K562 (cell line): ENCODE results near the gene DYNC2I2. TPM values are rescaled to one million over a fixed set of nuclear protein-coding genes. Genes with fewer than 3 reads are reported as not detected.

Experiments
- ATAC-seq: fragments of 200-7000 bp; cut with Tn5 transposase; 3 replicates; pipeline ENCODE4 v1.9.1; 2020; ENCODE audit warnings: moderate library complexity
- BruUV-seq: library from RNA; stranded (reverse); fragments of 400-500 nt; replicated peaks from 2 replicates; lab custom pipeline; 2021; lab: Mats Ljungman, UMichigan
- CTCF ChIA-PET: fragments of 300-600 bp; formaldehyde crosslinking; extraction: SDS; loops from one replicate; lab custom pipeline; 2021; ENCODE audit warnings: low intra/inter-chr PET ratio; lab: Yijun Ruan, JAX
- POLR2A ChIA-PET: fragments of 300-600, 350-650 bp; sonication (Branson Sonifier 250); formaldehyde crosslinking; extraction: SDS; loops from one replicate; lab custom pipeline; 2021; ENCODE audit warnings: antibody characterized with exemption, inconsistent platforms; lab: Yijun Ruan, JAX
- DNase-seq, 4 experiments: peaks; one replicate each; pipeline versions ENCODE4 v3.0.0 to v3.0.0-alpha.2; 2011 to 2018; ENCODE audit warnings: low spot score in 3 of 4, mixed read lengths in 3 of 4; ENCODE audit errors: extremely low read depth in 1 of 4
- FAIRE-seq: peaks from 2 replicates; lab custom pipeline; 2011; peaks lifted over from hg19 to GRCh38; lab: Jason Lieb, UNC
- H2AFZ ChIP-seq: 2 replicates; pipeline ENCODE4 v1.6.0; 2011; ENCODE audit warnings: low read depth, low read length, control low read depth, inconsistent platforms
- H3K27ac ChIP-seq: fragments of 200-600 bp; 3 replicates; pipeline ENCODE4 v1.8.0; 2011; ENCODE audit warnings: low read depth, mild to moderate bottlenecking, control low read depth, inconsistent platforms, low read length, moderate library complexity, mixed read lengths; ENCODE audit errors: extremely low read depth
- H3K27me3 ChIP-seq, 2 experiments: fragments of 300-600 bp in 1 of 2; 2 replicates in 1 of 2; 3 replicates in 1 of 2; pipeline versions ENCODE4 v1.6.0 to v1.8.0; 2011; ENCODE audit warnings: inconsistent platforms in 2 of 2, low read length in 2 of 2, mild to moderate bottlenecking in 1 of 2, mixed read lengths in 1 of 2, moderate library complexity in 1 of 2; ENCODE audit not compliant: control insufficient read depth in 2 of 2, insufficient read depth in 2 of 2
- H3K36me3 ChIP-seq: fragments of 300-600 bp; 3 replicates; pipeline ENCODE4 v1.8.0; 2011; ENCODE audit warnings: mild to moderate bottlenecking, low read length, inconsistent platforms; ENCODE audit not compliant: control insufficient read depth, insufficient read depth
- H3K4me1 ChIP-seq, 2 experiments: fragments of 200-600 bp in 1 of 2; replicated peaks in 1 of 2; 2 replicates in 1 of 2; 3 replicates in 1 of 2; pipeline versions ENCODE4 v1.5.1 to v1.8.0; 2011; ENCODE audit warnings: inconsistent platforms in 2 of 2, low read length in 2 of 2, mild to moderate bottlenecking in 1 of 2, mixed read lengths in 1 of 2, moderate library complexity in 1 of 2; ENCODE audit not compliant: control insufficient read depth in 2 of 2, insufficient read depth in 2 of 2
- H3K4me2 ChIP-seq: 2 replicates; pipeline ENCODE4 v1.6.1; 2011; ENCODE audit warnings: low read length, control low read depth, inconsistent platforms, mixed read lengths; ENCODE audit not compliant: insufficient read depth
- H3K4me3 ChIP-seq: fragments of 200-600 bp; sonication (generic), shearing (Covaris generic); 2 replicates; pipeline ENCODE4 v1.5.1; 2016; ENCODE audit warnings: control low read depth, inconsistent platforms
- H3K79me2 ChIP-seq: fragments of 200-600 bp; 3 replicates; pipeline ENCODE4 v1.8.0; 2011; ENCODE audit warnings: low read length, inconsistent platforms; ENCODE audit not compliant: control insufficient read depth, insufficient read depth
- H3K9ac ChIP-seq, 2 experiments: 2 replicates each; pipeline versions ENCODE4 v1.6.0 to v1.6.1; 2011; ENCODE audit warnings: low read depth in 2 of 2, low read length in 2 of 2, control low read depth in 1 of 2, inconsistent platforms in 1 of 2, mild to moderate bottlenecking in 1 of 2, mixed read lengths in 1 of 2; ENCODE audit not compliant: insufficient read depth in 1 of 2
- H3K9me1 ChIP-seq: one replicate; pipeline ENCODE4 v1.6.0; 2011; ENCODE audit warnings: inconsistent platforms, mild to moderate bottlenecking, low read length, moderate library complexity; ENCODE audit not compliant: control insufficient read depth, insufficient read depth
- H3K9me3 ChIP-seq: replicated peaks from 2 replicates; pipeline ENCODE4 v1.5.1; 2011; ENCODE audit warnings: low read depth, low read length, inconsistent platforms; ENCODE audit not compliant: control insufficient read depth, insufficient read depth
- H4K20me1 ChIP-seq: replicated peaks from 2 replicates; pipeline ENCODE4 v1.6.1; 2011; ENCODE audit warnings: low read length, inconsistent platforms, mixed read lengths; ENCODE audit not compliant: control insufficient read depth, insufficient read depth
- ELF4 ChIP-seq: fragments of 450-650 bp; formaldehyde crosslinking; IDR thresholded peaks from 2 replicates; pipeline ENCODE4 v1.4.0; 2022; ENCODE audit warnings: missing genetic modification characterization
- EWSR1 ChIP-seq: fragments of 450-650 bp; IDR thresholded peaks from 2 replicates; pipeline ENCODE4 v1.6.1; 2018; ENCODE audit warnings: borderline replicate concordance, mild to moderate bottlenecking, low read depth, moderate library complexity; ENCODE audit not compliant: partially characterized antibody
- FOXA1 ChIP-seq: fragments of 450-650 bp; IDR thresholded peaks from 2 replicates; pipeline ENCODE4 v1.6.1; 2016; ENCODE audit warnings: mild to moderate bottlenecking, borderline replicate concordance
- HDAC6 ChIP-seq: IDR thresholded peaks from 2 replicates; pipeline ENCODE4 v1.6.1; 2012; ENCODE audit warnings: low read depth, mild to moderate bottlenecking, control low read depth, inconsistent platforms, low read length, moderate library complexity
- HNRNPH1 ChIP-seq: fragments of 200-400 bp; formaldehyde crosslinking; optimal IDR thresholded peaks from 2 replicates; pipeline ENCODE3; 2017; ENCODE audit warnings: low read depth, mild to moderate bottlenecking, low read length, moderate library complexity
- KDM1A ChIP-seq, 2 experiments: fragments of 450-650 bp; IDR thresholded peaks; 2 replicates each; pipeline ENCODE4 v1.6.1; 2016; ENCODE audit warnings: mild to moderate bottlenecking in 2 of 2
- LCOR ChIP-seq: sonication (generic); formaldehyde crosslinking; IDR thresholded peaks from 2 replicates; pipeline ENCODE4 v1.8.0; 2022; ENCODE audit warnings: mild to moderate bottlenecking, missing genetic modification reagents
- MLX ChIP-seq, 2 experiments: fragments of 450-650 bp in 1 of 2; sonication (generic) in 1 of 2; formaldehyde crosslinking; conservative IDR thresholded peaks; 2 replicates each; pipeline versions ENCODE4 v1.4.0 to v1.8.1; 2020 to 2022; ENCODE audit warnings: mild to moderate bottlenecking in 1 of 2, missing genetic modification reagents in 1 of 2
- MTA1 ChIP-seq: fragments of 450-650 bp; IDR thresholded peaks from 2 replicates; pipeline ENCODE4 v1.6.1; 2017; ENCODE audit warnings: borderline replicate concordance
- POLR2A ChIP-seq: fragments of 450-650 bp; conservative IDR thresholded peaks from 2 replicates; pipeline ENCODE4 v1.6.1; 2016
- POLR2H ChIP-seq: IDR thresholded peaks from 2 replicates; pipeline ENCODE4 v1.6.1; 2016; ENCODE audit warnings: missing genetic modification characterization, low read depth, mild to moderate bottlenecking, control low read depth, missing compliant biosample characterization, moderate library complexity
- RBFOX2 ChIP-seq: fragments of 200-400 bp; formaldehyde crosslinking; IDR thresholded peaks from 2 replicates; pipeline ENCODE4 v1.6.1; 2017; ENCODE audit warnings: low read depth, mild to moderate bottlenecking, low read length, moderate library complexity
- RBM22 ChIP-seq: fragments of 200-400 bp; formaldehyde crosslinking; IDR thresholded peaks from 2 replicates; pipeline ENCODE4 v1.6.1; 2018; ENCODE audit warnings: low read length, low read depth; ENCODE audit not compliant: poor library complexity, severe bottlenecking
- SUPT5H ChIP-seq: fragments of 450-650 bp; IDR thresholded peaks from 2 replicates; pipeline ENCODE4 v1.6.1; 2016
- ZBTB9 ChIP-seq: fragments of 450-650 bp; formaldehyde crosslinking; IDR thresholded peaks from 2 replicates; pipeline ENCODE4 v1.4.0; 2020; ENCODE audit warnings: mild to moderate bottlenecking, moderate library complexity
- ZNF133 ChIP-seq: fragments of 250-450 bp; sonication (Bioruptor Pico); IDR thresholded peaks from 2 replicates; pipeline ENCODE4 v1.4.0; 2020; ENCODE audit warnings: mild to moderate bottlenecking
- ZNF224 ChIP-seq: sonication (generic); formaldehyde crosslinking; IDR thresholded peaks from 2 replicates; pipeline ENCODE4 v1.8.0; 2022; ENCODE audit warnings: mild to moderate bottlenecking, missing genetic modification reagents
- ZNF780A ChIP-seq: fragments of 250-450 bp; sonication (Bioruptor Pico); IDR thresholded peaks from 2 replicates; pipeline ENCODE4 v1.5.0; 2021; ENCODE audit warnings: mild to moderate bottlenecking
- WGBS: fragments of 100-300 bp; shearing (Covaris generic); methylation state at CpG from one replicate; pipeline ENCODE4 v1.1.6; 2016; ENCODE audit warnings: low coverage, mixed read lengths; ENCODE audit not compliant: insufficient coverage; ENCODE audit errors: missing lambda C conversion rate; 5-methylcytosine and 5-hydroxymethylcytosine counted together
- in situ Hi-C: fragments of 300-500 bp; cut with MboI; formaldehyde crosslinking; loops from 4 replicates; pipeline ENCODE4 v1.15.0; 2018; ENCODE audit warnings: inconsistent platforms, mixed read lengths
- intact Hi-C: fragments of 100-400 bp; cut with micrococcal nuclease; formaldehyde crosslinking; loops from 2 replicates; pipeline ENCODE4 v1.14.2; 2022
- polyA plus RNA-seq, 8 experiments: library from polyadenylated mRNA; depleted of rRNA in 4 of 8; stranded (reverse) in 5 of 8; unstranded in 3 of 8; fragments of >200 nt; fragmentation: Nextera tagmentation in 2 of 8; fragmentation: Illumina TruSeq in 1 of 8; extraction: Ambion mirVana in 2 of 8; extraction: Trizol in 1 of 8; gene quantifications; 2 replicates each; pipeline versions ENCODE4 v1.2.1 to v1.2.3, GENCODE V29; 2011 to 2014; ENCODE audit warnings: inconsistent platforms in 1 of 8, missing spikeins in 1 of 8
- total RNA-seq, 7 experiments: library from RNA; depleted of rRNA in 6 of 7; stranded (reverse); fragments of >200 nt in 6 of 7; fragmentation: Illumina TruSeq in 2 of 7; extraction: Trizol in 2 of 7; gene quantifications; 2 replicates each; pipeline versions ENCODE4 v1.2.1 to v1.2.3, GENCODE V29; 2011 to 2021; ENCODE audit warnings: low replicate concordance in 1 of 7
- TF ChIP-seq, protein P1 (sequence below): conservative IDR thresholded peaks from 2 replicates; pipeline ENCODE4 v1.6.1; 2011; ENCODE audit warnings: low read depth, mild to moderate bottlenecking, low read length; ENCODE audit not compliant: control insufficient read depth

The DYNC2I2 gene
- total and polyA plus RNA-seq, 9 of the 15 experiments (the other 6 are each of a cell fraction or from before 2014, with no cell fraction given), result 1.5 to 249 (median 70.0) TPM

DNA sequence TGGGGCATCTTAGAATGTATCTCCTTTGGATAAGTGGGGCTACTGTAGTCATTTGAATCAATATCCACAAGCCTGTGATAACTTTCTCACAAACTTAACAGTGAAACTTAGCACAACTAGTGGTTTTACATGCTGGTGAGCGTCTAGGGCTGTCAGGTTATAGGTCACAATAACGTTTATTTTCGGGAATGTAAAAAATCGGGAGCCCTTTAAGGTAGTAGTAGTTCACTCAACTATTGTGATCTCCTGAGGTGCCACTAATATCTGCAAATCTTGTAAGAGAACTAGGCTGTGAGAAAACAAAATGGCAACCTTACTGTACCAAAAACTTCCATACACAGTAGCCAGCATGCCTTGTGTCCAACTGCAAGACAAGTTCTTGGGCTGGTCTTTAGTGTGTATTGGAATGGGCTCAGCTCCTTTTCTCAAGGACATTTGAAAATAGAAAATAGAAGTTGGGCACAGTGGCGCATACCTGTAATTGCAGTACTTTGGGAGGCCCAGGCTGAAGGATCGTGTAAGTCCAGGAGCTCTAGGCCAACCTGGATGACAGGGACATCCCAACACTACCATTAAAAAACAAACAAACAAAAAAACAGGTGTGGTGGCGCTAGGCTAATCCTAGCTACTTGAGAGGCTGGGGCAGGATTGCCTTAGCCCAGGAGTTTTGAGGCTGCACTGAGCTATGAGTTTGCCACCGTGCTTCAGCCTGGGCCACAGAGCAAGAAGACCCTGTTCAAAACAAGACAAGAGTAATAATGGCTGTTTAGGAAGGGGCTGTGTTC lies 40.5 kb upstream of the DYNC2I2 start:
- Histone ChIP-seq H3K4me1 (peaks cover 0 to 5% of the 10 kb centered on the region in 2 experiments; a peak in 2 of 5 replicates), H3K36me3 (peaks cover 55% of the 10 kb centered on the region), H3K9me3 (no peaks in the 10 kb centered on the region), H3K9me1 (no peaks in the 10 kb centered on the region), H4K20me1 (no peaks in the 10 kb centered on the region), H3K27ac (peak overlapping the region; percentile 33; the same call in 1 of the 3 replicates), H3K4me2 (no peak overlapping the region), H3K79me2 (peaks cover 24% of the 10 kb centered on the region), H2AFZ (no peak overlapping the region), H3K4me3 (no peak overlapping the region), H3K9ac (no peak overlapping the region), H3K27me3 (no peaks in the 10 kb centered on the region)
- ATAC-seq (peak; percentile 49), DNase-seq (no peak), FAIRE-seq (no peak)
- intact Hi-C loops (loop anchor here (10.0 kb wide), 1 partner anchor 978 kb away; no protein-coding TSS in a partner anchor), in situ Hi-C loops (loop anchor here (5.0 to 10.0 kb wide), 4 partner anchors 355 to 1088 kb away; partner anchors contain the start of gene SLC27A4)
- BruUV-seq, result no TSS peak
- 64% methylated on average over 8 of the region's 8 CpGs for WGBS
- CTCF ChIA-PET, result no interaction called here
- POLR2A ChIA-PET, result interaction anchor here (0.5 to 3.7 kb wide), 28 partner anchors 8 to 1114 kb away, joined by 3 to 34 read pairs (median 3); partner anchors contain the start of gene SET
- TF ChIP-seq ELF4 (CRISPR knock-in tag) (0 out of 2 replicates have a peak, but pooled peaks have one; percentile 37), MLX (CRISPR knock-in tag; conservative IDR thresholded peaks at IDR 0.05) (0 out of 4 replicates have a peak, but pooled peaks of 1 of the 2 experiments have one; percentile 38), ZBTB9 (CRISPR knock-in tag) (peak; percentile 25; the same call in 1 of the 2 replicates), MTA1 (no peak), EWSR1 (peak; percentile 15), ZNF224 (no peak), FOXA1 (no peak), RBM22 (peak; percentile 29), LCOR (CRISPR knock-in tag) (peak; percentile 58; the same call in 1 of the 2 replicates), SUPT5H (peak; percentile 79), ZNF780A (CRISPR knock-in tag) (no peak), ZNF133 (CRISPR knock-in tag) (no peak), HNRNPH1 (no peak), HDAC6 (no peak), POLR2A (peak; percentile 73), KDM1A (IDR thresholded peaks at IDR 0.05) (no peak), POLR2H (tag) (peak; percentile 41), RBFOX2 (0 out of 2 replicates have a peak, but pooled peaks have one; percentile 29)
- TF ChIP-seq, protein P1, sequence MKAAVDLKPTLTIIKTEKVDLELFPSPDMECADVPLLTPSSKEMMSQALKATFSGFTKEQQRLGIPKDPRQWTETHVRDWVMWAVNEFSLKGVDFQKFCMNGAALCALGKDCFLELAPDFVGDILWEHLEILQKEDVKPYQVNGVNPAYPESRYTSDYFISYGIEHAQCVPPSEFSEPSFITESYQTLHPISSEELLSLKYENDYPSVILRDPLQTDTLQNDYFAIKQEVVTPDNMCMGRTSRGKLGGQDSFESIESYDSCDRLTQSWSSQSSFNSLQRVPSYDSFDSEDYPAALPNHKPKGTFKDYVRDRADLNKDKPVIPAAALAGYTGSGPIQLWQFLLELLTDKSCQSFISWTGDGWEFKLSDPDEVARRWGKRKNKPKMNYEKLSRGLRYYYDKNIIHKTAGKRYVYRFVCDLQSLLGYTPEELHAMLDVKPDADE, result no peak
